H1 (cell line): Measurements from ENCODE around the gene MRPS17. TPM values are rescaled to one million over a fixed set of nuclear protein-coding genes. Genes with fewer than 3 reads are reported as not detected.
A peak's percentile ranks its signal among the peaks of the same experiment; 100 is the strongest.

Experiments
- CTCF ChIA-PET: fragments of 300-600 bp; sonication (Branson Sonifier 250); formaldehyde crosslinking; loops from one replicate; lab custom pipeline; 2021; ENCODE audit not compliant: partially characterized antibody; lab: Charles Lee
- POLR2A ChIA-PET: fragments of 300-600 bp; sonication (Branson Sonifier 250); formaldehyde crosslinking; loops from one replicate; lab custom pipeline; 2021; ENCODE audit warnings: inconsistent platforms; ENCODE audit not compliant: partially characterized antibody; lab: Charles Lee
- DNase-seq, 2 experiments: peaks; one replicate each; pipeline versions ENCODE4 v3.0.0 to v3.0.0-alpha.2; 2010 to 2022; ENCODE audit warnings: low spot score in 2 of 2, low read depth in 1 of 2, mixed read lengths in 1 of 2
- FAIRE-seq: peaks from 2 replicates; lab custom pipeline; 2011; peaks lifted over from hg19 to GRCh38; lab: Jason Lieb, UNC
- H2AFZ ChIP-seq: 2 replicates; pipeline ENCODE4 v1.8.1; 2012; ENCODE audit warnings: low read length, inconsistent platforms
- H2AK5ac ChIP-seq: 2 replicates; pipeline ENCODE4 v1.6.1; 2013; ENCODE audit warnings: low read depth, low read length
- H2BK120ac ChIP-seq: replicated peaks from 2 replicates; pipeline ENCODE3; 2013; ENCODE audit warnings: low read depth, low read length, inconsistent platforms
- H2BK12ac ChIP-seq: 2 replicates; pipeline ENCODE4 v1.6.1; 2013; ENCODE audit warnings: low read depth, low read length
- H2BK15ac ChIP-seq: 2 replicates; pipeline ENCODE4 v1.6.1; 2013; ENCODE audit warnings: low read length
- H2BK20ac ChIP-seq: 2 replicates; pipeline ENCODE4 v1.6.1; 2013; ENCODE audit warnings: low read length
- H2BK5ac ChIP-seq: 2 replicates; pipeline ENCODE4 v1.6.1; 2013; ENCODE audit warnings: low read depth, low read length
- H3K14ac ChIP-seq: 2 replicates; pipeline ENCODE4 v1.6.1; 2013; ENCODE audit warnings: inconsistent platforms; ENCODE audit not compliant: insufficient read length
- H3K18ac ChIP-seq: 2 replicates; pipeline ENCODE4 v1.6.1; 2013; ENCODE audit warnings: low read length; ENCODE audit errors: extremely low read depth
- H3K23ac ChIP-seq: 2 replicates; pipeline ENCODE4 v1.6.1; 2013; ENCODE audit warnings: inconsistent platforms; ENCODE audit not compliant: insufficient read length
- H3K23me2 ChIP-seq: 2 replicates; pipeline ENCODE4 v1.6.1; 2013; ENCODE audit warnings: low read depth, low read length
- H3K27ac ChIP-seq: 2 replicates; pipeline ENCODE4 v1.6.1; 2011; ENCODE audit warnings: low read depth, low read length, inconsistent platforms
- H3K27me3 ChIP-seq, 4 experiments: replicated peaks in 1 of 4; 1 replicate in 1 of 4; 2 replicates in 3 of 4; pipeline versions ENCODE4 v1.6.1 to v1.8.1; 2011 to 2013; ENCODE audit warnings: low read length in 3 of 4, mild to moderate bottlenecking in 3 of 4, inconsistent platforms in 2 of 4, mixed read lengths in 2 of 4, moderate library complexity in 1 of 4; ENCODE audit not compliant: control insufficient read depth in 3 of 4, insufficient read depth in 3 of 4; ENCODE audit errors: extremely low read depth in 1 of 4
- H3K36me3 ChIP-seq, 4 experiments: 2 replicates each; pipeline versions ENCODE4 v1.6.1 to v1.8.1; 2011 to 2013; ENCODE audit warnings: mild to moderate bottlenecking in 4 of 4, low read length in 3 of 4, moderate library complexity in 2 of 4, control low read depth in 1 of 4, inconsistent platforms in 1 of 4; ENCODE audit not compliant: insufficient read depth in 4 of 4, control insufficient read depth in 2 of 4
- H3K4ac ChIP-seq: replicated peaks from 2 replicates; pipeline ENCODE3; 2013; ENCODE audit warnings: low read length, low read depth, mixed read lengths, inconsistent platforms; ENCODE audit not compliant: insufficient read length
- H3K4me1 ChIP-seq, 4 experiments: replicated peaks in 1 of 4; 1 replicate in 1 of 4; 2 replicates in 3 of 4; pipeline versions ENCODE4 v1.6.1 to v1.8.1; 2011 to 2013; ENCODE audit warnings: low read length in 3 of 4, inconsistent platforms in 2 of 4, mixed read lengths in 1 of 4; ENCODE audit not compliant: insufficient read depth in 4 of 4, control insufficient read depth in 3 of 4
- H3K4me2 ChIP-seq, 2 experiments: 2 replicates each; pipeline versions ENCODE4 v1.6.1 to v1.8.1; 2011 to 2013; ENCODE audit warnings: low read depth in 2 of 2, low read length in 2 of 2, control low read depth in 1 of 2, inconsistent platforms in 1 of 2, mild to moderate bottlenecking in 1 of 2; ENCODE audit not compliant: insufficient read depth in 1 of 2
- H3K4me3 ChIP-seq, 4 experiments: fragments of 200-600, 300-600 bp in 1 of 4; sonication (generic), shearing (Covaris generic), sonication (Bioruptor Twin) in 1 of 4; 2 replicates each; pipeline versions ENCODE4 v1.5.1 to v1.8.1; 2011 to 2016; ENCODE audit warnings: low read length in 4 of 4, low read depth in 3 of 4, control low read depth in 2 of 4, inconsistent platforms in 2 of 4, mild to moderate bottlenecking in 2 of 4, mixed read lengths in 1 of 4, moderate library complexity in 1 of 4; ENCODE audit not compliant: insufficient read depth in 2 of 4; ENCODE audit errors: extremely low read depth in 1 of 4
- H3K56ac ChIP-seq: replicated peaks from 2 replicates; pipeline ENCODE3; 2013; ENCODE audit warnings: low read depth, mild to moderate bottlenecking, mixed read lengths, low read length, inconsistent platforms; ENCODE audit not compliant: insufficient read length
- H3K79me1 ChIP-seq: 2 replicates; pipeline ENCODE4 v1.6.1; 2013; ENCODE audit warnings: low read depth, low read length, control low read depth
- H3K79me2 ChIP-seq, 2 experiments: 2 replicates each; pipeline versions ENCODE4 v1.6.1 to v1.8.1; 2012 to 2013; ENCODE audit warnings: low read length in 2 of 2, mild to moderate bottlenecking in 2 of 2, inconsistent platforms in 1 of 2; ENCODE audit not compliant: insufficient read depth in 2 of 2, control insufficient read depth in 1 of 2
- H3K9ac ChIP-seq, 4 experiments: replicated peaks in 1 of 4; 1 replicate in 1 of 4; 2 replicates in 3 of 4; pipeline versions ENCODE4 v1.6.1 to v1.8.1; 2011 to 2013; ENCODE audit warnings: low read depth in 3 of 4, low read length in 3 of 4, control low read depth in 2 of 4, mild to moderate bottlenecking in 2 of 4, moderate library complexity in 2 of 4, inconsistent platforms in 1 of 4; ENCODE audit errors: extremely low read depth in 1 of 4
- H3K9me3 ChIP-seq, 2 experiments: 2 replicates each; pipeline versions ENCODE4 v1.6.1 to v1.8.1; 2012 to 2013; ENCODE audit warnings: mild to moderate bottlenecking in 2 of 2, moderate library complexity in 2 of 2, control low read depth in 1 of 2, inconsistent platforms in 1 of 2, low read depth in 1 of 2, low read length in 1 of 2, mixed read lengths in 1 of 2; ENCODE audit not compliant: insufficient read depth in 2 of 2
- H4K20me1 ChIP-seq, 2 experiments: replicated peaks in 1 of 2; 2 replicates each; pipeline versions ENCODE3 to v1.8.1; 2011 to 2013; ENCODE audit warnings: inconsistent platforms in 2 of 2, low read length in 2 of 2, mild to moderate bottlenecking in 1 of 2; ENCODE audit not compliant: insufficient read depth in 2 of 2, control insufficient read depth in 1 of 2
- H4K5ac ChIP-seq: 2 replicates; pipeline ENCODE4 v1.6.1; 2013; ENCODE audit warnings: low read length, low read depth, mixed read lengths, inconsistent platforms; ENCODE audit not compliant: insufficient read length
- H4K8ac ChIP-seq: 2 replicates; pipeline ENCODE4 v1.8.0; 2013; ENCODE audit warnings: mild to moderate bottlenecking, moderate library complexity, low read length, inconsistent platforms; ENCODE audit not compliant: insufficient read depth; ENCODE audit errors: extremely low read depth
- H4K91ac ChIP-seq: replicated peaks from 2 replicates; pipeline ENCODE3; 2013; ENCODE audit warnings: low read length, mixed read lengths, inconsistent platforms; ENCODE audit not compliant: insufficient read length
- JUN ChIP-seq: IDR thresholded peaks from 2 replicates; pipeline ENCODE4 v1.6.1; 2011; ENCODE audit warnings: low read depth, mild to moderate bottlenecking, improper control_type of control experiment, low read length
- ZNF274 ChIP-seq: IDR thresholded peaks from 2 replicates; pipeline ENCODE4 v1.7.0; 2012; ENCODE audit warnings: low read length, borderline replicate concordance; ENCODE audit errors: extremely low read depth
- WGBS, 2 experiments: shearing (Covaris generic) in 1 of 2; methylation state at CpG; one replicate each; pipeline versions ENCODE4 v1.1.6 to v1.1.7; 2013 to 2015; ENCODE audit warnings: low lambda C conversion rate in 2 of 2, mixed read lengths in 2 of 2, inconsistent platforms in 1 of 2, low coverage in 1 of 2, missing lambda C conversion rate in 1 of 2; ENCODE audit not compliant: insufficient replicate concordance in 2 of 2, insufficient coverage in 1 of 2, insufficient read length in 1 of 2; ENCODE audit errors: extremely low coverage in 1 of 2, missing lambda C conversion rate in 1 of 2; 5-methylcytosine and 5-hydroxymethylcytosine counted together
- polyA plus RNA-seq, 7 experiments: library from polyadenylated mRNA; depleted of rRNA in 3 of 7; stranded (reverse) in 5 of 7; unstranded in 2 of 7; fragments of >200 nt in 5 of 7; fragments of 200-250 nt in 2 of 7; gene quantifications; 1 replicate in 5 of 7; 2 replicates in 1 of 7; 4 replicates in 1 of 7; pipeline versions ENCODE4 v1.2.1 to v1.2.3, GENCODE V29; 2011 to 2013; ENCODE audit warnings: missing spikeins in 2 of 7, mixed read lengths in 2 of 7
- total RNA-seq: library from RNA; stranded (reverse); fragmentation: NEBNext Ultra II Directional; extraction: Animal tissue kit (Norgen Biotek cat#: 25700); gene quantifications from 2 replicates; pipeline ENCODE4 v1.2.1, GENCODE V29; 2021

MRPS17 gene
- total and polyA plus RNA-seq, 2 of the 8 experiments (the other 6 are each of a cell fraction or from before 2014, with no cell fraction given), result 15.8 to 27.3 TPM

GRCh38 chr7:55939514-55940123 lies 12.1 kb upstream of the MRPS17 start:
- H4K5ac ChIP-seq, result no peak overlapping the region
- H2BK5ac ChIP-seq, result no peak overlapping the region
- 90% methylated on average over 7 of the region's 7 CpGs; no CpG with 5 or more reads in 1 of the 2 experiments for WGBS, 2 experiments
- peaks cover 18 to 40% of the 10 kb centered on the region in 2 experiments for H3K9me3 ChIP-seq
- FAIRE-seq, result no peak
- no peak overlapping the region for H2AK5ac ChIP-seq
- no peaks in the 10 kb centered on the region for H3K79me2 ChIP-seq
- no peak overlapping the region for H3K27ac ChIP-seq
- POLR2A ChIA-PET, result no interaction called here
- no peaks in the 10 kb centered on the region for H3K23me2 ChIP-seq
- no peak overlapping the region for H2BK15ac ChIP-seq
- CTCF ChIA-PET, result no interaction called here
- H3K27me3 ChIP-seq, result no peaks in the 10 kb centered on the region
- no peak overlapping the region for H2BK12ac ChIP-seq
- no peak overlapping the region for H3K4me2 ChIP-seq
- TF ChIP-seq ZNF274 (peak; percentile 94), JUN (no peak)
- H2BK20ac ChIP-seq, result no peak overlapping the region
- H3K14ac ChIP-seq, result no peak overlapping the region
- H3K56ac ChIP-seq, result no peak overlapping the region
- no peak overlapping the region for H3K9ac ChIP-seq
- no peaks in the 10 kb centered on the region for H4K20me1 ChIP-seq
- no peak overlapping the region for H3K4me3 ChIP-seq
- no peak overlapping the region for H3K23ac ChIP-seq
- H3K79me1 ChIP-seq, result no peaks in the 10 kb centered on the region
- no peak for DNase-seq
- no peaks in the 10 kb centered on the region for H3K4me1 ChIP-seq
- no peaks in the 10 kb centered on the region; a peak in 1 of 8 replicates for H3K36me3 ChIP-seq
- no peak overlapping the region for H4K91ac ChIP-seq
- no peak overlapping the region for H3K4ac ChIP-seq
- H3K18ac ChIP-seq, result no peak overlapping the region
- H2AFZ ChIP-seq, result no peak overlapping the region
- H2BK120ac ChIP-seq, result no peak overlapping the region
- H4K8ac ChIP-seq, result no peak overlapping the region
